Measurements from ENCODE around the gene EIF2B2. TPM values are rescaled to one million over a fixed set of nuclear protein-coding genes. Genes with fewer than 3 reads are reported as not detected.
A peak's percentile ranks its signal among the peaks of the same experiment; 100 is the strongest.

Gene EIF2B2
- total and polyA plus RNA-seq, 9 of the 15 experiments (the other 6 are each of a cell fraction or from before 2014, with no cell fraction given), result 10.6 to 94.1 (median 38.9) TPM

GRCh38 chr14:74973003-74973653 is 29.6 kb upstream of the EIF2B2 start (continued):
- TF ChIP-seq ARID3A (IDR thresholded peaks at IDR 0.05; ENCODE audit: borderline replicate concordance, low read depth, low read length) (no peak), MAX (CRISPR knock-in tag; IDR thresholded peaks at IDR 0.05) (peak; percentile 60; the same call in 1 of the 2 replicates), ZNF395 (CRISPR knock-in tag; IDR thresholded peaks at IDR 0.05) (peak; percentile 29; the same call in 1 of the 2 replicates), SMAD1 (IDR thresholded peaks at IDR 0.05; ENCODE audit: low read depth, low read length, partially characterized antibody) (no peak), ZNF589 (CRISPR knock-in tag; IDR thresholded peaks at IDR 0.05; ENCODE audit: low read depth) (0 out of 2 replicates have a peak, but pooled peaks have one; percentile 36), ZBTB33 (CRISPR knock-in tag; IDR thresholded peaks at IDR 0.05) (peak; percentile 95)
